IPS DF 6.9 (cell line): ENCODE data around the gene POLR2L.

Experiments used
- DNase-seq: peaks from one replicate; pipeline ENCODE4 v3.0.0-alpha.2; 2013; ENCODE audit warnings: low read depth, low spot score
- H3K27ac ChIP-seq: one replicate; pipeline ENCODE4 v1.5.1; 2013; ENCODE audit warnings: low read length, control low read depth
- H3K27me3 ChIP-seq: 2 replicates; pipeline ENCODE4 v1.6.1; 2013; ENCODE audit warnings: mild to moderate bottlenecking, low read length; ENCODE audit not compliant: control insufficient read depth, insufficient read depth
- H3K36me3 ChIP-seq: 2 replicates; pipeline ENCODE4 v1.6.1; 2013; ENCODE audit warnings: low read length; ENCODE audit not compliant: control insufficient read depth, insufficient read depth
- H3K4me1 ChIP-seq: 2 replicates; pipeline ENCODE4 v1.6.1; 2013; ENCODE audit warnings: low read length; ENCODE audit not compliant: control insufficient read depth, insufficient read depth
- H3K4me3 ChIP-seq: 2 replicates; pipeline ENCODE4 v1.5.1; 2013; ENCODE audit warnings: mild to moderate bottlenecking, low read length
- H3K9me3 ChIP-seq: 2 replicates; pipeline ENCODE4 v1.6.1; 2013; ENCODE audit warnings: low read length, inconsistent platforms; ENCODE audit not compliant: control insufficient read depth, insufficient read depth
- WGBS: extraction: QIAGEN DNeasy Blood & Tissue Kit; methylation state at CpG from one replicate; pipeline ENCODE4 v1.1.7; 2013; ENCODE audit warnings: mixed read lengths, missing lambda C conversion rate; ENCODE audit not compliant: insufficient read length, insufficient coverage; 5-methylcytosine and 5-hydroxymethylcytosine counted together

Gene POLR2L

DNA sequence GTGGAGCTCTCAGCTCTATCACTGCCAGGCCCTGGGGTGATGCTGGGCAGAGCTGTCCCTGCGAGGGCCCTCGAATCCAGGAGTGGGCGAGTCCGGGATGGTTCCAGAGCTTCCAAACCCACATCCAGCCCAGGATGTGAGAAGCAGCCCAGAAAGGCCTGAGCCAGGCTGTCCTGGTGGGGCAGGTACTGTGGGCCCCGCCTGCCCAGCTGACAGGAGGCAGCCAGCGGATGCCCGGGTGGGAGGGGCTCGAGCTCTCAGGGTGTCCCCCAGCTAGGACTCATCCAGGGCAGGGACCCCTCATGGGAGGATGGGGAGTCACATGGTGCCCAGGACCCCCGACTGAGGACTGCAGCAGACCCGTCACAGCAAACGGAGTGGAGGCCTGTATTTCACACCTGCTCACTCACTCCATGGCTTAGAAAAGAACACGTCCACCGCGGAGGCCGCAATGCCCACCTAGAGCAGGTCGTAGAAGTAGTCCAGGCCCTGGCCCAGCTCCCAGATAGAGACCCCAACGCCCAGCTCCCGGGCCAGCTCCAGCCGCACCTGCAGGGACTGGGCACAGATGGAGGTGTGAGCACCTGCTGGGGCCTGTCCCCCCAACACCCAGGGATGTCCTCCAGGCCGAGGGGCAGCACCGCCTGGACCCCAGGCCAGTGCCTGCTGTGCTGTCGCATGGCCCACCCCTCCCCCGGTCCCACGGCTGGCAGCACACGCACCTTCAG, 27.2 kb upstream of the POLR2L start:
- no peak for DNase-seq
- H3K4me1 ChIP-seq: peaks cover 3% of the 10 kb centered on the region; the same call in 1 of the 2 replicates
- peaks cover 14% of the 10 kb centered on the region; the same call in 1 of the 2 replicates for H3K36me3 ChIP-seq
- H3K27ac ChIP-seq: no peak overlapping the region
- no peaks in the 10 kb centered on the region for H3K9me3 ChIP-seq
- H3K4me3 ChIP-seq: no peak overlapping the region
- WGBS: no CpG with 5 or more reads among the region's 25 CpGs
- H3K27me3 ChIP-seq: no peaks in the 10 kb centered on the region

- WGBS: no CpG with 5 or more reads among the region's 12 CpGs
- no peak overlapping the region for H3K27ac ChIP-seq
- DNase-seq: no peak
- no peaks in the 10 kb centered on the region for H3K9me3 ChIP-seq
- peaks cover 3% of the 10 kb centered on the region; the same call in 1 of the 2 replicates for H3K4me1 ChIP-seq
- peaks cover 14% of the 10 kb centered on the region; the same call in 1 of the 2 replicates for H3K36me3 ChIP-seq
- no peaks in the 10 kb centered on the region for H3K27me3 ChIP-seq
- no peak overlapping the region for H3K4me3 ChIP-seq
Observed at GRCh38 chr11:868802-869201, 26.5 kb upstream of the POLR2L start.

GRCh38 chr11:868394-868793, 26.1 kb upstream of the POLR2L start:
- Histone ChIP-seq H3K9me3 (no peaks in the 10 kb centered on the region), H3K4me1 (peaks cover 3% of the 10 kb centered on the region; the same call in 1 of the 2 replicates), H3K36me3 (peaks cover 14% of the 10 kb centered on the region; the same call in 1 of the 2 replicates), H3K4me3 (no peak overlapping the region), H3K27ac (no peak overlapping the region), H3K27me3 (no peaks in the 10 kb centered on the region)
- no CpG with 5 or more reads among the region's 17 CpGs for WGBS
- DNase-seq: no peak

GRCh38 chr11:867856-868358, 25.6 kb upstream of the POLR2L start:
- Histone ChIP-seq H3K4me3 (no peak overlapping the region), H3K27me3 (no peaks in the 10 kb centered on the region), H3K36me3 (peaks cover 14% of the 10 kb centered on the region; the same call in 1 of the 2 replicates), H3K9me3 (no peaks in the 10 kb centered on the region), H3K4me1 (peaks cover 6% of the 10 kb centered on the region; the same call in 1 of the 2 replicates), H3K27ac (no peak overlapping the region)
- DNase-seq: no peak
- no CpG with 5 or more reads among the region's 8 CpGs for WGBS

DNA sequence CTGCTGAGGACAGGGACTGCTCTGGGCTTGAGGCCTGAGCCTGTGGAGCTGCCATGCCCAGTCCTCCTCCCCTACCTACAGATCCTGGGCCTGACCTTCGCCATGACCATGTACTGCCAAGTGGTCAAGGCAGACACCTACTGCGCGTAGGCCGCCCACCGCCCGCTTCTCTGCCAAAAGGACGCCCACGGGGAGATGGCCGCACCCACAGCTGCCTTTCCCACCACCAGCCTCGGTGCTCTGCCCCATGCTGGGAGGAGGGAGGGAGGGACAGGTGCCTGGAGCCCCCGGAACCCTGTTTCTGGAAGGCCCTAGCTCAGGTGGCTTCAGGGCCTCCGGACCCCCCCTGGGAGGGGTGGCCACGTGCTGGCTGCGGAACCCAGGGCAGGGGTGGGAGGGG, 24.2 kb upstream of the POLR2L start:
- peaks cover 15% of the 10 kb centered on the region for H3K4me1 ChIP-seq
- H3K27ac ChIP-seq: no peak overlapping the region
- H3K9me3 ChIP-seq: no peaks in the 10 kb centered on the region

GRCh38 chr11:865462-866430, 23.4 kb upstream of the POLR2L start:
- Histone ChIP-seq H3K4me1 (peaks cover 15% of the 10 kb centered on the region), H3K27me3 (no peaks in the 10 kb centered on the region), H3K4me3 (no peak overlapping the region), H3K9me3 (no peaks in the 10 kb centered on the region), H3K36me3 (peaks cover 11% of the 10 kb centered on the region; the same call in 1 of the 2 replicates), H3K27ac (no peak overlapping the region)
- no CpG with 5 or more reads among the region's 41 CpGs for WGBS
- no peak for DNase-seq

More for the DNA sequence above, 24.2 kb upstream of the POLR2L start:
- Histone ChIP-seq H3K27me3 (no peaks in the 10 kb centered on the region), H3K36me3 (peaks cover 13% of the 10 kb centered on the region; the same call in 1 of the 2 replicates), H3K4me3 (no peak overlapping the region)
- DNase-seq: no peak
- WGBS: no CpG with 5 or more reads among the region's 14 CpGs

DNA sequence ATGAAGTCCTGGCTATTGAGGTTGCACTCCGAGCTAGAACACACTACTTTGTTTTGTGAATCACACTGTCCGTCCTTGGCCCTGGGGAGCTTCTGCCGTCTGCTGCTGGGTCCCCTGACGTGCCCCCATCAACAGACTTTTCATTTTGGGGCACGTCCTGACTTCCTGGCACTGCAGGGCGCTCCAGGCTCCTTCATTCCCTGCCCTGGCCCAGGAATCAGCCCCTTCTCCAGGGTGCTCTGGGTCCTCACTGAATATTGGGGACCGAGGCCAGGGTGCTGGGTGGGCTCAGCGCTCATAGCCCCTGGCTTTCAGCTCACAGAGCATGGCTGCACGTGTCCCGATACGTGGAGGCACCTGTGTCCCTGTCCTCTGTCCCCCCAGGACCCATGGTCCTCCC, 22.6 kb upstream of the POLR2L start:
- Histone ChIP-seq H3K27me3 (no peaks in the 10 kb centered on the region), H3K27ac (no peak overlapping the region), H3K36me3 (peaks cover 11% of the 10 kb centered on the region; the same call in 1 of the 2 replicates), H3K4me3 (no peak overlapping the region), H3K9me3 (no peaks in the 10 kb centered on the region), H3K4me1 (peaks cover 13% of the 10 kb centered on the region)
- no peak for DNase-seq
- WGBS: no CpG with 5 or more reads among the region's 11 CpGs

GRCh38 chr11:863910-864827, 21.8 kb upstream of the POLR2L start:
- H3K27ac ChIP-seq: no peak overlapping the region

GRCh38 chr11:863023-863909, 20.9 kb upstream of the POLR2L start:
- Histone ChIP-seq H3K4me3 (no peak overlapping the region), H3K4me1 (peaks cover 13% of the 10 kb centered on the region), H3K9me3 (no peaks in the 10 kb centered on the region), H3K27ac (no peak overlapping the region), H3K36me3 (peaks cover 6% of the 10 kb centered on the region; the same call in 1 of the 2 replicates), H3K27me3 (no peaks in the 10 kb centered on the region)
- WGBS: no CpG with 5 or more reads among the region's 24 CpGs
- no peak for DNase-seq

More at GRCh38 chr11:863910-864827, 21.8 kb upstream of the POLR2L start:
- Histone ChIP-seq H3K27me3 (no peaks in the 10 kb centered on the region), H3K36me3 (peaks cover 10% of the 10 kb centered on the region; the same call in 1 of the 2 replicates), H3K4me1 (peaks cover 13% of the 10 kb centered on the region), H3K4me3 (no peak overlapping the region), H3K9me3 (no peaks in the 10 kb centered on the region)
- no CpG with 5 or more reads among the region's 31 CpGs for WGBS
- DNase-seq: no peak
